Kidney epithelial cell (primary cell): ENCODE results near the gene SEMA6B. TPM values are rescaled to one million over a fixed set of nuclear protein-coding genes. Genes with fewer than 3 reads are reported as not detected.
"Not testable (repeated sequence)": the region's sequence is repeated elsewhere in the genome, so short reads cannot be mapped to it uniquely, and the experiment has no call there.

Experiments
- DNase-seq: peaks from one replicate; pipeline ENCODE4 v3.0.0-alpha.2; 2010; ENCODE audit warnings: low read depth
- H3K27me3 ChIP-seq: 2 replicates; pipeline ENCODE4 v1.6.0; 2011; ENCODE audit warnings: low read length; ENCODE audit not compliant: control insufficient read depth, insufficient read depth
- H3K36me3 ChIP-seq: 2 replicates; pipeline ENCODE4 v1.5.1; 2011; ENCODE audit warnings: low read length; ENCODE audit not compliant: control insufficient read depth, insufficient read depth
- H3K4me3 ChIP-seq: 2 replicates; pipeline ENCODE4 v1.5.1; 2011; ENCODE audit warnings: low read depth, mild to moderate bottlenecking, control low read depth, low read length
- total RNA-seq: library from RNA; depleted of rRNA; stranded (reverse); fragments of >200 nt; gene quantifications from 2 replicates; pipeline ENCODE4 v1.2.3, GENCODE V29; 2015
- TF ChIP-seq, protein P1 (sequence below): IDR thresholded peaks from 2 replicates; pipeline ENCODE4 v1.5.1; 2011; ENCODE audit warnings: mild to moderate bottlenecking, moderate library complexity, low read length, control low read depth, inconsistent platforms; ENCODE audit not compliant: insufficient read depth, poor library complexity, severe bottlenecking

SEMA6B gene
- total RNA-seq, 1 donor from 2014 or later: 0.13 TPM

DNA sequence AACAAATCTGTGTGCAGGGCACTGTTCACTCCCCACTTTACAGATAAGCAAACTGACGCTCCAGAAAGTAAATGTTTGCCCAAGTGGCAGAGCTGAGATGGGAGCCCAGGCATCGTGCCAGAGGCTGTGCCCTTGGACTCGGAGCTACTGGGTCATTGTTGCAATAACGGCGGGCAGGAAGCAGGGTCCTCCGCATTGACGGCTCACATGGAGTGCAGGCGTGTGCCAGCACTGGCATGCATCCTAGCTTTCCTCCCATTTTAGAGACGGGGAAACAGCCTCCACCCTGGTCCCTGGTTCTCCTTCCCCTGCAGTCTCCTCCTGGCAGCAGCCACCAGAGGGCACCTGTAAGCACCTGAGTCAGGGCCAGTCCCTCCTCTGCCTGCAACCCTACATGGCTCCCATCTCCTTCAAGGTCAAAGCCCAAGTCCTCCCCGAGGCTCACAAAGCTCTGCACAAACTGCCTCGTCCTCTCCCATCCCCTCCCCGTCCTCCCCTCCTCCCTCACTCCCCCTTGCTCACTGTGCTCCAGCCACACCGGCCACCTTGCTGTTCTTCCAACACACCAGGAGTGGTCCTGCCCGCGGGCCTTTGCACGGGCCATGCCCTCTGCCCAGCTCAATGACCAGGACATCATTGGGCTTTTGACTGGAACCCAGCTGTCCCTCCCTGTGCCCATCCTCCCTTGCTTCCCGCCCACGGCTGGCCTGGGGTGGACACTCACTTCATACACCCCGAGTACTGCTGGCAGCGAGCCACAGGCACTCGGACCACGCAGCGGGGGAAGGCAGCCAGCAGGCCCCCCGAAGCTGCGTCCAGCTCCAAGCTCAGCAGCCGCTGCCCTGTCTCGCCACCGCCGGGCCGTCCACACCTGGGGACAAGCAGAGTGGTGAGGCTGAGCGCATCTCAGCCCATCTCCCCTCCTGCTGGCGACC is 11.9 kb downstream of the SEMA6B start:
- no peaks in the 10 kb centered on the region for H3K27me3 ChIP-seq
- no peak overlapping the region for H3K4me3 ChIP-seq
- no peak for DNase-seq
- TF ChIP-seq, protein P1, sequence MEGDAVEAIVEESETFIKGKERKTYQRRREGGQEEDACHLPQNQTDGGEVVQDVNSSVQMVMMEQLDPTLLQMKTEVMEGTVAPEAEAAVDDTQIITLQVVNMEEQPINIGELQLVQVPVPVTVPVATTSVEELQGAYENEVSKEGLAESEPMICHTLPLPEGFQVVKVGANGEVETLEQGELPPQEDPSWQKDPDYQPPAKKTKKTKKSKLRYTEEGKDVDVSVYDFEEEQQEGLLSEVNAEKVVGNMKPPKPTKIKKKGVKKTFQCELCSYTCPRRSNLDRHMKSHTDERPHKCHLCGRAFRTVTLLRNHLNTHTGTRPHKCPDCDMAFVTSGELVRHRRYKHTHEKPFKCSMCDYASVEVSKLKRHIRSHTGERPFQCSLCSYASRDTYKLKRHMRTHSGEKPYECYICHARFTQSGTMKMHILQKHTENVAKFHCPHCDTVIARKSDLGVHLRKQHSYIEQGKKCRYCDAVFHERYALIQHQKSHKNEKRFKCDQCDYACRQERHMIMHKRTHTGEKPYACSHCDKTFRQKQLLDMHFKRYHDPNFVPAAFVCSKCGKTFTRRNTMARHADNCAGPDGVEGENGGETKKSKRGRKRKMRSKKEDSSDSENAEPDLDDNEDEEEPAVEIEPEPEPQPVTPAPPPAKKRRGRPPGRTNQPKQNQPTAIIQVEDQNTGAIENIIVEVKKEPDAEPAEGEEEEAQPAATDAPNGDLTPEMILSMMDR: peak; percentile 49
- H3K36me3 ChIP-seq: no peaks in the 10 kb centered on the region

DNA sequence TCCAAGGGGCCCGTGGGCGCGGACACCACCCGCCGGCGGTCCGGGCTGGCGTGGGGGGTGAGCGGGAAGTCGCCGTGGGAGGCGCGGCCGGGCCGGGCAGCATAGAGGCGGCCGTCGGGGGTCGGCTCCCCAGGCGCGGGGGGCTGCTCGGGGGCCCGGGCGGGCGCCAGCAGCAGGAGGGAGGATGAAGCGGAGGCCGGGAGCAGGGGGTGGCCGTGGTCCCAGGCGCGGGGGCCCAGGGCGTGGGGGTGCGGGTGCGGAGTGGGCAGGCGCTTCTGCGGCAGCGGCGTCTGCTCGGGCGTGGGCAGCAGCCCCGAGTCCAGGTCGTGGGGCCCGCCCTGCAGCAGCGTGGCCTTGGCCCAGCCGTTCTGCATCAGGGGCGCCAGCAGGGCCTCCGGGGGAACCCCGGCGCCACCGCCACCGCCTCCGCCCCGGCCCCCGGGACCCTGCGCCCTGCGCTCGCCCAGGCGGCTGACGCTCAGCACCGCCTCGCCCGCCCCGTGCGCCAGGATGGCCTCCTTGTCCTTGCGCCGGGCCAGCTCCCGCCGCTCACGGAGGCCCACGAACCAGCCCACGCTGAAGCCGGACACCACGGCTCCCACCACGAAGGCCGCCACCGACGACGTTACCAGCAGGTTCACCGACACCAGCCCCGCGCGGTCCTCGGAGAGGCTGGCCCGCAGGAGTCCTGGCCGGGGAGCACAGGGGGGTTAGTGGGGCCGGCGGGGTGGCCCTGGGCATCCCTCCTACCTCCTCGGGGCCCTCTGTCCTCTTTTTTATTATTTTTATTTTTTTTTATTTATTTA is 15.4 kb downstream of the SEMA6B start:
- no peak for DNase-seq
- Histone ChIP-seq H3K27me3 (peaks cover 2% of the 10 kb centered on the region), H3K36me3 (no peaks in the 10 kb centered on the region), H3K4me3 (no peak overlapping the region)
- TF ChIP-seq, protein P1: no peak

DNA sequence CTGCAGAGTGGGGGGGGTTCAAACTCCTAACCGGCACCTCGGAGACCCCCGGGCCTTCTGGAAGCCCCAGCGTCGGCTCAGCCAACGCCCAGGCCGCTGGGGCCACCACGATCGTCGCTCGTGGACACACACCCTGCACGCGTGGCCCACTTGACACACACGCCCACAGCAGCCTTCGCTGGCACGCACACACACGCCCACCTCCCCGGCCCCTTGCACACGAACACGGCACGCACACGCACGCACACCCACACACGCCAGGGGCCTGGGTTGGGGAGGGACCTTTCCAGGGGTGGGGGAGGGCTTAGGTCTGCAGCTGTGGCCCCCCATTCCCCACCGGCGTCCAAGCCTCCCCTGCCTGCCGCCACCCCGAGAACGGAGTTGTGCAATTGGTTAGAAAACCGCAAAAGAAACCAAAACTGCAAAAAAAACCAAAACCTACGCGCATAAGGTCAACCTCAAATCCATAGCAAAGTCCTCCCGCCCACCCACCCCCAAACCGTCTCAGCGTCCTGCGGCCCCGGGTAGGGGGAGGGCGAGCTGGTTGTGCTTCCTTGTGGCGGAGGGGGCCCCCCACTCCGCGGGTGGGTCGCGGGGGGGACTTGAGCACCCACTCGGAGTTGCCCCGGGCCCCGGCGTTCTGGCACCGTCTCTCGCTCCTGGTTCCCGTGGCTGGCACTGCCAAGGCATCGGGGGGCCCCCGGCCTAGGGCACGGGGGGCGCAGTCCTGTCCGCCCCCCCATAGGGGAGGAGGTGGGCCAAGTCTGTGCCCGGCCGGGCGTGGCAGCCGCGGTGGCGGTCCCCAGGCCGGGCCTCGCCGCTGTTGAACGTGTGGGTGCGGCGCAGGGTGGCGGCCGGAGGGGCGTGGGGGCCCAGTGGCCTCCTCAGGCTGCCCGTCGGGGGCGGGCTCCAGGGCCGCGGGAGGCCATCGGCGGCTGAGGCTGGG is 16.3 kb downstream of the SEMA6B start:
- no peak overlapping the region for H3K4me3 ChIP-seq
- H3K27me3 ChIP-seq: peaks cover 5% of the 10 kb centered on the region
- no peak for DNase-seq
- TF ChIP-seq, protein P1: no peak
- H3K36me3 ChIP-seq: no peaks in the 10 kb centered on the region

DNA sequence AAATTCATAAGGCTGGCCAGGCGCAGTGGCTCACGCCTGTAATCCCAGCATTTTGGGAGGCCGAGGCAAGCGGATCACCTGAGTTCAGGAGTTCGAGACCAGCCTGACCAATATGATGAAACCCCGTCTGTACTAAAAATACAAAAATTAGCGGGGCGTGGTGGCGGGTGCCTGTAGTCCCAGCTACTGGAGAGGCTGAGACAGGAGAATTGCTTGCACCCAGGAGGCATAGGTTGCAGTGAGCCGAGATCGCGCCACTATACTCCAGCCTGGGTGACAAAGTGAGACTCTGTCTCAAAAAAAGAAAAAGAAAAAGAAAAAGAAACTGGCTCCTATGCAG is 17.7 kb downstream of the SEMA6B start:
- not testable (repeated sequence) for DNase-seq, H3K4me3 ChIP-seq, H3K36me3 ChIP-seq
- H3K27me3 ChIP-seq: peaks cover 11% of the 10 kb centered on the region

DNA sequence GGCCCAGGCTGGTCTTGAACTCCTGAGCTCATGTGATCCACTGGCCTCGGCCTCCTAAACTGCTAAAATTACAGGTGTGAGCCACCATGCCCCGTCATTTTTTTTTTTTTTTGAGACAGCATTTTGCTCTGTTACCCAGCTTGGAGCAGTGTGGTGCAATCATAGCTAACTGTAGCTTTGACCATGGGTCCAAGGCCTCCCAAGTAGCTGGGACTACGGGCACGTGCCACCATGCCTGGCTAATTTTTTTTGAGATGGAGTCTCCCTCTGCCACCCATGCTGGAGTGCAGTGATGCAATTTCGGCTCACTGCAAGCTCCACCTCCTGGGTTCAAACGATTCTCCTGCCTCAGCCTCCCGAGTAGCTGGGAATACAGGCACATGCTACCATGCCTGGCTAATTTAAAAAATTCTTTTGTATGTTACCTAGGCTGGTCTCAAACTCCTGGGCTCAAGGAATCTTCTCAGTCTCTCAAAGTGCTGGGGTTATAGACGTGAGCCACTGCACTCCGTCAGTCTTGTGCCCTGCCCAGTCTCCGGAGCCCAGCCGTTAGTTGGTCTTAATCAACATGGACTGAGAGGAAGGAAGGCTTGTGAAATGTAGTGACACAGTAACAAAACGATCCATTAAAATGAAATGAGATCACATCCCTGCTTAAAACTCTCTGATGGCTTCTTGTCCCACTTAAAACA is 18.2 kb downstream of the SEMA6B start:
- Histone ChIP-seq H3K4me3 (no peak overlapping the region), H3K36me3 (no peaks in the 10 kb centered on the region), H3K27me3 (peaks cover 13% of the 10 kb centered on the region)
- DNase-seq: no peak
- TF ChIP-seq, protein P1: no peak
